MM.1S (cell line): ENCODE measurements around the gene TIMM9.

ENCODE experiments used
- DNase-seq: peaks from one replicate; pipeline ENCODE4 v3.0.0-alpha.2; 2015
- H2AFZ ChIP-seq: fragments of 300-600 bp; sonication (generic); 2 replicates; pipeline ENCODE4 v1.6.0; 2016; ENCODE audit warnings: antibody characterized with exemption, low read length
- H3F3A ChIP-seq: fragments of 300-600 bp; sonication (generic); 2 replicates; pipeline ENCODE4 v1.6.1; 2016; ENCODE audit warnings: mild to moderate bottlenecking, antibody characterized with exemption, low read length, moderate library complexity, mixed read lengths; ENCODE audit not compliant: insufficient read depth
- H3K27ac ChIP-seq: fragments of 300-600 bp; sonication (generic); 2 replicates; pipeline ENCODE4 v1.5.1; 2016; ENCODE audit warnings: mild to moderate bottlenecking, low read length
- H3K27me3 ChIP-seq: fragments of 300-600 bp; sonication (generic); replicated peaks from 2 replicates; pipeline ENCODE4 v1.6.0; 2016; ENCODE audit warnings: low read length; ENCODE audit not compliant: insufficient read depth
- H3K36me3 ChIP-seq: fragments of 300-600 bp; sonication (generic); replicated peaks from 2 replicates; pipeline ENCODE4 v1.6.1; 2016; ENCODE audit warnings: mild to moderate bottlenecking, low read length, mixed read lengths; ENCODE audit not compliant: insufficient read depth
- H3K4me1 ChIP-seq: fragments of 300-600 bp; sonication (generic); 2 replicates; pipeline ENCODE4 v1.6.1; 2016; ENCODE audit warnings: low read length, mixed read lengths
- H3K4me2 ChIP-seq: fragments of 300-600 bp; sonication (generic); 2 replicates; pipeline ENCODE4 v1.6.0; 2016; ENCODE audit warnings: low read depth, low read length
- H3K4me3 ChIP-seq: fragments of 300-600 bp; sonication (generic); 2 replicates; pipeline ENCODE4 v1.5.1; 2016; ENCODE audit warnings: low read length, mixed read lengths
- H3K79me2 ChIP-seq: fragments of 300-600 bp; sonication (generic); 2 replicates; pipeline ENCODE4 v1.6.1; 2016; ENCODE audit warnings: mixed run types, low read length, mixed read lengths
- H3K9ac ChIP-seq: fragments of 300-600 bp; sonication (generic); 2 replicates; pipeline ENCODE4 v1.6.1; 2016; ENCODE audit warnings: low read length, mixed read lengths
- H3K9me2 ChIP-seq: fragments of 300-600 bp; sonication (generic); replicated peaks from 2 replicates; pipeline ENCODE4 v1.6.1; 2016; ENCODE audit warnings: mild to moderate bottlenecking, low read length, mixed read lengths; ENCODE audit not compliant: insufficient read depth
- H3K9me3 ChIP-seq: fragments of 300-600 bp; sonication (generic); replicated peaks from 2 replicates; pipeline ENCODE4 v1.6.1; 2016; ENCODE audit warnings: mild to moderate bottlenecking, low read length, mixed read lengths; ENCODE audit not compliant: insufficient read depth
- H4K20me1 ChIP-seq: fragments of 300-600 bp; sonication (generic); 2 replicates; pipeline ENCODE4 v1.6.1; 2016; ENCODE audit warnings: mild to moderate bottlenecking, low read length, moderate library complexity, mixed read lengths; ENCODE audit not compliant: insufficient read depth
- CTCF ChIP-seq: fragments of 300-600 bp; sonication (generic); IDR thresholded peaks from 2 replicates; pipeline ENCODE4 v1.5.1; 2016; ENCODE audit warnings: antibody characterized with exemption, low read length, mixed read lengths
- EZH2 ChIP-seq: fragments of 300-600 bp; sonication (generic); optimal IDR thresholded peaks from 2 replicates; pipeline ENCODE3; 2017; ENCODE audit warnings: low read depth, mild to moderate bottlenecking, antibody characterized with exemption, low read length, mixed read lengths
- EZH2phosphoT487 ChIP-seq: fragments of 300-600 bp; sonication (generic); IDR thresholded peaks from 2 replicates; pipeline ENCODE4 v1.6.1; 2018; ENCODE audit warnings: antibody characterized with exemption, low read length

The TIMM9 gene

GRCh38 chr14:58401587-58401986 is 25.7 kb downstream of the TIMM9 start:
- H3K36me3 ChIP-seq = no peaks in the 10 kb centered on the region
- no peak overlapping the region for H3K4me2 ChIP-seq
- H3K27ac ChIP-seq = no peak overlapping the region
- no peak for DNase-seq
- no peaks in the 10 kb centered on the region for H3K27me3 ChIP-seq
- no peaks in the 10 kb centered on the region for H3K4me1 ChIP-seq
- TF ChIP-seq EZH2phosphoT487 (no peak), EZH2 (no peak), CTCF (no peak)
- H3K9me2 ChIP-seq = no peaks in the 10 kb centered on the region
- H4K20me1 ChIP-seq = no peaks in the 10 kb centered on the region
- no peaks in the 10 kb centered on the region for H3K79me2 ChIP-seq
- no peaks in the 10 kb centered on the region for H3F3A ChIP-seq
- H3K9ac ChIP-seq = no peak overlapping the region
- no peaks in the 10 kb centered on the region for H3K9me3 ChIP-seq
- H2AFZ ChIP-seq = no peak overlapping the region
- no peak overlapping the region for H3K4me3 ChIP-seq

GRCh38 chr14:58398895-58399294 is 28.4 kb downstream of the TIMM9 start:
- Histone ChIP-seq H3K79me2 (no peaks in the 10 kb centered on the region), H3K9me2 (no peaks in the 10 kb centered on the region), H3F3A (no peaks in the 10 kb centered on the region), H3K9me3 (no peaks in the 10 kb centered on the region), H3K36me3 (no peaks in the 10 kb centered on the region), H3K4me3 (no peak overlapping the region), H3K4me2 (no peak overlapping the region), H3K4me1 (no peaks in the 10 kb centered on the region), H3K27ac (no peak overlapping the region), H2AFZ (no peak overlapping the region), H3K9ac (no peak overlapping the region), H4K20me1 (no peaks in the 10 kb centered on the region), H3K27me3 (no peaks in the 10 kb centered on the region)
- TF ChIP-seq CTCF = no peak
- no peak for TF ChIP-seq EZH2
- TF ChIP-seq EZH2phosphoT487 = no peak
- no peak for DNase-seq

GRCh38 chr14:58398495-58398894 is 28.8 kb downstream of the TIMM9 start:
- no peaks in the 10 kb centered on the region for H3K9me2 ChIP-seq
- H3K27ac ChIP-seq = no peak overlapping the region
- H3K4me2 ChIP-seq = no peak overlapping the region
- TF ChIP-seq CTCF = no peak
- TF ChIP-seq EZH2 = no peak
- TF ChIP-seq EZH2phosphoT487 = no peak
- no peak for DNase-seq
- H3K79me2 ChIP-seq = no peaks in the 10 kb centered on the region
- no peaks in the 10 kb centered on the region for H3K36me3 ChIP-seq
- H3K9me3 ChIP-seq = no peaks in the 10 kb centered on the region
- H3K27me3 ChIP-seq = no peaks in the 10 kb centered on the region
- H3K9ac ChIP-seq = no peak overlapping the region
- H3K4me1 ChIP-seq = no peaks in the 10 kb centered on the region
- H3F3A ChIP-seq = no peaks in the 10 kb centered on the region
- no peak overlapping the region for H2AFZ ChIP-seq
- no peak overlapping the region for H3K4me3 ChIP-seq
- H4K20me1 ChIP-seq = no peaks in the 10 kb centered on the region
